Fibroblast of mammary gland (primary cell): ENCODE measurements around the gene ZGPAT.

Experiments used
- DNase-seq: peaks from one replicate; pipeline ENCODE4 v3.0.0-alpha.2; 2010; ENCODE audit warnings: low read depth
- H3K4me3 ChIP-seq: 2 replicates; pipeline ENCODE4 v1.5.1; 2011; ENCODE audit warnings: low read depth, mild to moderate bottlenecking, low read length, moderate library complexity; ENCODE audit not compliant: control insufficient read depth
- CTCF ChIP-seq: conservative IDR thresholded peaks from 2 replicates; pipeline ENCODE4 v1.5.1; 2011; ENCODE audit warnings: low read depth, low read length, inconsistent platforms; ENCODE audit not compliant: control insufficient read depth, insufficient read depth

ZGPAT gene

GRCh38 chr20:63678667-63679465, 29.0 kb upstream of the ZGPAT start:
- no peak for TF ChIP-seq CTCF
- no peak overlapping the region for H3K4me3 ChIP-seq
- DNase-seq = no peak

DNA sequence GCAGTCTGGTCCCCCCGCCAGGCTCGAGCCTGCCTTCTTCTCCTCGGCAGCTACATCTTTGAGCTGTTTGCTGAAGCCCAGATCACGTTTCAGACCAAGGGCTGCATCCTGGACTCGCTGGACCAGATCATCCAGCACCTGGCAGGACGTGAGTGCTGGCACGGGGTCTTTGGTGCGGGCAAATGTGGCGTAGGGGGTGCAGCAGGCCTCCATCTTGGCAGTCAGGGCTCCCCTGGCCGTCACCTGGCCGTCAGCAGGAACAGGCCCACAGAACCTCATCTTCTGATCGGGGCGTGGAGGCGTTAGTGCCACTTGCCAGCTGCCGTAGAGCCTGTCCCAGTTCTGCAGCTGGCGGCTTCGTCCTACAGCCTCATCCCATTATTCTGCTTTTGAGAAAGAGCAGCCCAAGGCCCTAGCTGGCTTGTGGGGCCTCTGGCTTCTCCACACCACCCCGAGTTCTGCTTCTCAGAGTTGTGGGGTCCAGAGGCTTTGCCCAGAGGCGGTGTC, 28.0 kb upstream of the ZGPAT start:
- no peak for DNase-seq
- no peak overlapping the region for H3K4me3 ChIP-seq
- no peak for TF ChIP-seq CTCF

- no peak overlapping the region for H3K4me3 ChIP-seq
- no peak for DNase-seq
- TF ChIP-seq CTCF = no peak
Measured at GRCh38 chr20:63680427-63680826, 27.4 kb upstream of the ZGPAT start.

GRCh38 chr20:63680857-63681608, 26.8 kb upstream of the ZGPAT start:
- no peak for TF ChIP-seq CTCF
- DNase-seq = no peak
- no peak overlapping the region for H3K4me3 ChIP-seq

GRCh38 chr20:63681609-63682142, 26.2 kb upstream of the ZGPAT start:
- no peak overlapping the region for H3K4me3 ChIP-seq
- TF ChIP-seq CTCF = no peak
- no peak for DNase-seq

DNA sequence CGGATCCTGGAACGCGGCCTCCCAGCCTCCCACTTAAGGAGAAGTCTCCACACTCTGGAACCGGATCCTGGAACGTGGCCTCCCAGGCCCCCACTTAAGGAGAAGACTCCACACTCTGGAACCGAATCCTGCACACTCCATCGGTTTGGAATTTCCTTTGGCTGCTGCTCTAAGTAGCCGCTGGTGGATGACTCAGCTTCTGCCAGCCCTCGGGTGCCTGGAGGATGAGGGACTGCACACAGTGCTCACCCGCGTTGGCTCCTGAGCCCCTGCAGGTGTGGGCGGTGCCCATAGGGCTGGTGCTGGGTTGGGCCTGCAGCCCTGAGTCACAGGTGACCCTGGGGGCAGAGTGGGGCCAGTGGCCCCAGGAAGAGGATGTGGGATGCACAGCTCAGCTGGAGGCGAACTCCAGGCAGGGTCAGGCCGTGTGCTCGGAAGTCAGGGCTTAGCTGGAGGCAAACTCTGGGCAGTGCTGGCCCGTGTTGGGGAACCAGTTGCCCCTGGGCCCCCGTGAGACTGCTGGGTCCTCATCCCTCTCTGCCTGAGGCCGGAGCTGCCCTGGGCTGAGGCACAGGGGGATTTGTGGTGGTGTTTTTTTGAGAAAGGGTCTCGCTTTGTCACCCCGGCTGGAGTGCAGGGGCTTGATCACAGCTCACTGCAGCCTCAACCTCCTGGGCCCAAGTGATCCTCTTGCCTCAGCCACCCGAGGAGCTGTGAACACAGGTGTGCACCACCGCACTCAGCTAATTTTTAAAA, 25.3 kb upstream of the ZGPAT start:
- H3K4me3 ChIP-seq = no peak overlapping the region
- peak; percentile 99 for DNase-seq
- no peak for TF ChIP-seq CTCF
